Keratinocyte (primary cell): ENCODE results near the gene FAM161A. TPM values are rescaled to one million over a fixed set of nuclear protein-coding genes. Genes with fewer than 3 reads are reported as not detected.
"Not testable (repeated sequence)": the region's sequence is repeated elsewhere in the genome, so short reads cannot be mapped to it uniquely, and the experiment has no call there.

Source experiments
- DNase-seq: peaks from one replicate; pipeline ENCODE4 v3.0.0-alpha.2; 2011; ENCODE audit warnings: low read depth, missing footprints, low spot score
- FAIRE-seq: peaks from 2 replicates; lab custom pipeline; 2011; peaks lifted over from hg19 to GRCh38; lab: Jason Lieb, UNC
- H2AFZ ChIP-seq: 2 replicates; pipeline ENCODE4 v1.6.0; 2012; ENCODE audit warnings: low read length, control low read depth, inconsistent platforms; ENCODE audit not compliant: control insufficient read depth
- H3K27ac ChIP-seq: 2 replicates; pipeline ENCODE4 v1.5.1; 2011; ENCODE audit warnings: low read length; ENCODE audit not compliant: control insufficient read depth, insufficient read depth
- H3K27me3 ChIP-seq: 3 replicates; pipeline ENCODE4 v1.6.0; 2011; ENCODE audit warnings: low read length; ENCODE audit not compliant: control insufficient read depth, insufficient read depth; ENCODE audit errors: extremely low read depth
- H3K36me3 ChIP-seq, 2 experiments: 2 replicates in 1 of 2; 3 replicates in 1 of 2; pipeline ENCODE4 v1.5.1; 2011; ENCODE audit warnings: low read length in 2 of 2, mild to moderate bottlenecking in 1 of 2; ENCODE audit not compliant: control insufficient read depth in 2 of 2, insufficient read depth in 2 of 2; ENCODE audit errors: extremely low read depth in 1 of 2
- H3K4me1 ChIP-seq: 3 replicates; pipeline ENCODE4 v1.5.1; 2011; ENCODE audit warnings: low read length; ENCODE audit not compliant: control insufficient read depth, insufficient read depth; ENCODE audit errors: extremely low read depth
- H3K4me2 ChIP-seq: 3 replicates; pipeline ENCODE4 v1.6.0; 2011; ENCODE audit warnings: low read depth, low read length; ENCODE audit not compliant: control insufficient read depth, insufficient read depth; ENCODE audit errors: extremely low read depth
- H3K4me3 ChIP-seq, 3 experiments: fragments of 200-600 bp in 1 of 3; sonication (generic) in 1 of 3; 2 replicates in 2 of 3; 3 replicates in 1 of 3; pipeline ENCODE4 v1.5.1; 2011 to 2016; ENCODE audit warnings: low read length in 3 of 3, mild to moderate bottlenecking in 3 of 3, control low read depth in 2 of 3, inconsistent platforms in 1 of 3, low read depth in 1 of 3, mixed read lengths in 1 of 3, mixed run types in 1 of 3, moderate library complexity in 1 of 3; ENCODE audit not compliant: control insufficient read depth in 2 of 3, insufficient read depth in 2 of 3; ENCODE audit errors: extremely low read depth in 1 of 3
- H3K79me2 ChIP-seq: 2 replicates; pipeline ENCODE4 v1.6.0; 2012; ENCODE audit warnings: low read length; ENCODE audit not compliant: control insufficient read depth, insufficient read depth
- H3K9ac ChIP-seq: 3 replicates; pipeline ENCODE4 v1.6.0; 2011; ENCODE audit warnings: low read length; ENCODE audit not compliant: control insufficient read depth, insufficient read depth; ENCODE audit errors: extremely low read depth
- H3K9me1 ChIP-seq: 3 replicates; pipeline ENCODE4 v1.6.0; 2011; ENCODE audit warnings: low read length; ENCODE audit not compliant: control insufficient read depth, insufficient read depth; ENCODE audit errors: extremely low read depth
- H3K9me3 ChIP-seq: 2 replicates; pipeline ENCODE4 v1.5.1; 2012; ENCODE audit warnings: low read depth, low read length; ENCODE audit not compliant: control insufficient read depth
- H4K20me1 ChIP-seq: 3 replicates; pipeline ENCODE4 v1.6.0; 2011; ENCODE audit warnings: low read length; ENCODE audit not compliant: control insufficient read depth, insufficient read depth; ENCODE audit errors: extremely low read depth
- CTCF ChIP-seq, 3 experiments: IDR thresholded peaks in 1 of 3; conservative IDR thresholded peaks in 1 of 3; optimal IDR thresholded peaks in 1 of 3; 2 replicates in 2 of 3; 3 replicates in 1 of 3; pipeline versions ENCODE3 to v1.5.1; 2011; ENCODE audit warnings: low read length in 3 of 3, mild to moderate bottlenecking in 3 of 3, moderate library complexity in 2 of 3, control low read depth in 1 of 3, inconsistent platforms in 1 of 3; ENCODE audit not compliant: insufficient read depth in 2 of 3; ENCODE audit errors: extremely low read depth in 1 of 3
- dilution Hi-C: fragments of 300-500 bp; cut with MboI; formaldehyde crosslinking; loops from one replicate; pipeline ENCODE4 v1.7.0; 2020; ENCODE audit warnings: low sequenced_read_pairs; ENCODE audit not compliant: extremely low pct_ligation_motif_present
- polyA plus RNA-seq, 5 experiments: library from polyadenylated mRNA; depleted of rRNA in 3 of 5; stranded (reverse) in 3 of 5; stranded (forward) in 1 of 5; unstranded in 1 of 5; fragments of >200 nt; gene quantifications; 1 replicate in 1 of 5; 2 replicates in 3 of 5; 3 replicates in 1 of 5; pipeline versions ENCODE4 v1.2.1 to v1.2.3, GENCODE V29; 2011 to 2012; ENCODE audit warnings: missing spikeins in 2 of 5, low read depth in 1 of 5, low replicate concordance in 1 of 5

FAM161A gene
- polyA plus RNA-seq, 1 donor (not counting 4 experiments of a cell fraction or from before 2014, with no cell fraction given) = 2.1 TPM

GRCh38 chr2:61811821-61812220, 42.0 kb downstream of the FAM161A start:
- H3K9me1 ChIP-seq = no peaks in the 10 kb centered on the region
- H3K9me3 ChIP-seq = no peaks in the 10 kb centered on the region
- DNase-seq (no peak), FAIRE-seq (no peak)
- H3K36me3 ChIP-seq = no peaks in the 10 kb centered on the region
- H3K27me3 ChIP-seq = peaks cover 4% of the 10 kb centered on the region
- no peaks in the 10 kb centered on the region for H3K79me2 ChIP-seq
- no peak overlapping the region for H2AFZ ChIP-seq
- H3K4me2 ChIP-seq = no peak overlapping the region
- no peaks in the 10 kb centered on the region for H3K4me1 ChIP-seq
- H3K27ac ChIP-seq = no peak overlapping the region
- no peaks in the 10 kb centered on the region for H4K20me1 ChIP-seq
- H3K4me3 ChIP-seq = no peak overlapping the region
- dilution Hi-C loops = no loop called here
- no peak for TF ChIP-seq CTCF (optimal IDR thresholded peaks at IDR 0.05 in 1 of 3, IDR thresholded peaks at IDR 0.05 in 1 of 3, conservative IDR thresholded peaks at IDR 0.05 in 1 of 3; ENCODE audit: extremely low read depth in 1 of 3, insufficient read depth in 2 of 3, low read length in 3 of 3)
- H3K9ac ChIP-seq = no peak overlapping the region

- H3K4me2 ChIP-seq, H3K36me3 ChIP-seq, FAIRE-seq, DNase-seq, H3K79me2 ChIP-seq, H2AFZ ChIP-seq, H3K27me3 ChIP-seq, H4K20me1 ChIP-seq, H3K4me1 ChIP-seq, H3K9me3 ChIP-seq, H3K9ac ChIP-seq, H3K9me1 ChIP-seq, H3K4me3 ChIP-seq, H3K27ac ChIP-seq, dilution Hi-C loops: not testable (repeated sequence)
Measured at GRCh38 chr2:61810203-61810602, 43.7 kb downstream of the FAM161A start.

GRCh38 chr2:61808693-61809092, 45.2 kb downstream of the FAM161A start:
- H3K4me2 ChIP-seq, H2AFZ ChIP-seq, H4K20me1 ChIP-seq, H3K9ac ChIP-seq, H3K79me2 ChIP-seq, H3K4me1 ChIP-seq, H3K9me1 ChIP-seq, H3K4me3 ChIP-seq, H3K27ac ChIP-seq, DNase-seq, H3K27me3 ChIP-seq, H3K9me3 ChIP-seq, dilution Hi-C loops, H3K36me3 ChIP-seq, FAIRE-seq: not testable (repeated sequence)
